DND-41 (cell line): Measurements from ENCODE around the gene VSTM2B.

Experiments
- EZH2 ChIP-seq: IDR thresholded peaks from 3 replicates; pipeline ENCODE4 v1.6.1; 2012; ENCODE audit warnings: borderline replicate concordance, low read depth, mild to moderate bottlenecking, moderate library complexity, low read length, inconsistent platforms; ENCODE audit not compliant: severe bottlenecking
- TF ChIP-seq, protein P1 (sequence below): IDR thresholded peaks from 2 replicates; pipeline ENCODE4 v1.5.1; 2012; ENCODE audit warnings: borderline replicate concordance, low read length, moderate library complexity, mild to moderate bottlenecking; ENCODE audit not compliant: poor library complexity, severe bottlenecking; ENCODE audit errors: extremely low read depth

DNA sequence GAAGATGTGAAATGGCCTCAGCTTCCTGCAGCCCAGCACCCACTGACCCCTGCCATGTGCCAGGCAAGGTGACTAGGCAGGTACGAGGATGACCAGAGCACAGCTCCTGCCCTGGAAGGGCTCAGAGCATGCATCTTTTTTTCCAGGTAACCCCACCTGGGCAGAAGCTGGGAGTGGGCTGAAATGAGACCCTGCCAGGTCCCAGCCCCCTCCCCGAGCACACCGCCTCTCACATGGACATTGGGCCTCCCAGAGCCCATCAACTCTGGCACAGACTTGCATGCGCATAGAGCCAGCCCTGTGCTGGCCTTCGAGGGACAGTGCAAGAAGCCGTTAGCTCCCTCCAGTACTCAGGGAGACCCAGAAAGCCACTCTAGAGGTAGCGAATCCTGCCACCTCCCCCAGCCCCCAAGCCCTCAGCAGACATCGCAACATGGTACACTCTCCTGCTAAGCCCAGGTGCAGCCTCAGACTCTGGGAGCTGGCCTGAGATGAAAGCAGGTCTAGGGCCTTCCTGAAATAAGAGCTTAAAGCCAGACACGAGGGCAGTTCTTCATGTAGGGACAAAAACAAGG is 8.9 kb upstream of the VSTM2B start:
- TF ChIP-seq, protein P1, sequence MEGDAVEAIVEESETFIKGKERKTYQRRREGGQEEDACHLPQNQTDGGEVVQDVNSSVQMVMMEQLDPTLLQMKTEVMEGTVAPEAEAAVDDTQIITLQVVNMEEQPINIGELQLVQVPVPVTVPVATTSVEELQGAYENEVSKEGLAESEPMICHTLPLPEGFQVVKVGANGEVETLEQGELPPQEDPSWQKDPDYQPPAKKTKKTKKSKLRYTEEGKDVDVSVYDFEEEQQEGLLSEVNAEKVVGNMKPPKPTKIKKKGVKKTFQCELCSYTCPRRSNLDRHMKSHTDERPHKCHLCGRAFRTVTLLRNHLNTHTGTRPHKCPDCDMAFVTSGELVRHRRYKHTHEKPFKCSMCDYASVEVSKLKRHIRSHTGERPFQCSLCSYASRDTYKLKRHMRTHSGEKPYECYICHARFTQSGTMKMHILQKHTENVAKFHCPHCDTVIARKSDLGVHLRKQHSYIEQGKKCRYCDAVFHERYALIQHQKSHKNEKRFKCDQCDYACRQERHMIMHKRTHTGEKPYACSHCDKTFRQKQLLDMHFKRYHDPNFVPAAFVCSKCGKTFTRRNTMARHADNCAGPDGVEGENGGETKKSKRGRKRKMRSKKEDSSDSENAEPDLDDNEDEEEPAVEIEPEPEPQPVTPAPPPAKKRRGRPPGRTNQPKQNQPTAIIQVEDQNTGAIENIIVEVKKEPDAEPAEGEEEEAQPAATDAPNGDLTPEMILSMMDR = no peak
- no peak for TF ChIP-seq EZH2
